Cardiac septum (tissue), 1 donor: ENCODE measurements around the gene KHDRBS2. TPM values are rescaled to one million over a fixed set of nuclear protein-coding genes. Genes with fewer than 3 reads are reported as not detected.

Experiments
- DNase-seq: peaks from one replicate; pipeline ENCODE4 v3.0.0-alpha.2; 2020; ENCODE audit warnings: low spot score
- intact Hi-C: fragments of 100-400 bp; cut with DNase I; formaldehyde crosslinking; loops from one replicate; pipeline ENCODE4 v1.14.0; 2022
- total RNA-seq: library from RNA; stranded (reverse); fragmentation: NEBNext Ultra II Directional; extraction: Animal tissue kit (Norgen Biotek cat#: 25700); gene quantifications from one replicate; pipeline ENCODE4 v1.2.1, GENCODE V29; 2021
- donor health status: DM: no; HTN: no; CAD: no.

The KHDRBS2 gene
- total RNA-seq, 1 donor from 2014 or later: 0.16 TPM

DNA sequence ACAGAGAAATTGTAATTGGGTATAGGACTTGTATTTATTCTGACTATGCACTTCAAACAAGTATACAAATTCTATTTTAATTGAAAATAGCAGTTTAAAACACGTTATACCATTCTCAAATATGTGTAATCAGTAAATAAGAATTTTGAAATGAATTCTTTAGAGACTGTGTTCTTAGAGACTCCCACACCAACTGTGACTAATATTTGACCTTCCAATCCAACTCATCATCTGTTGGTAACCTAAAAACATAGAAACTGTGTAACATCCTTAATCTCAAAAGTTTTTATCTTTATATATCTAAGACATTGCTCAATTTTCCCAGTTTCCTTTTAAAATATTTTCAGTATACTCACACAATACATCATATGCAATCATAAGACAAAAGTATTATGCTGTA, 83.9 kb downstream of the KHDRBS2 start:
- DNase-seq: no peak
- intact Hi-C loops: no loop called here

DNA sequence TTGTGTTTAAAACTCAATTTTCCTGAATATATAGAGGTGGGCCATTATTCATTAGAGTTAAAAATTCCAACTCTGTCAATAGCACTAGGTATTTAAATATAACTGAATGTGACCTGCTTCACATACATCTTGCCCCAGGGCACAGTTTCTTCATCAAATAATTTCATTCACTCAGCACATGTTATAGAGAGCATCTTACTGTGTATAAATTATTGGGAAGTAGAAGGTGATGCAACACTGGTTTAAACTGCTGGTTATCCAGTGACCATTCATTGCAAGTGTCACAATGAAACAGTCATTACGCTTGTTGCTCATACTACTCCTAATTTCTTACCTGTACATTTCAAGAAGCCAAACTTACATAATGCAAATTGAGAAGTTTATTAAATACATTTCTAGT, 93.4 kb downstream of the KHDRBS2 start:
- intact Hi-C loops: no loop called here
- DNase-seq: no peak

DNA sequence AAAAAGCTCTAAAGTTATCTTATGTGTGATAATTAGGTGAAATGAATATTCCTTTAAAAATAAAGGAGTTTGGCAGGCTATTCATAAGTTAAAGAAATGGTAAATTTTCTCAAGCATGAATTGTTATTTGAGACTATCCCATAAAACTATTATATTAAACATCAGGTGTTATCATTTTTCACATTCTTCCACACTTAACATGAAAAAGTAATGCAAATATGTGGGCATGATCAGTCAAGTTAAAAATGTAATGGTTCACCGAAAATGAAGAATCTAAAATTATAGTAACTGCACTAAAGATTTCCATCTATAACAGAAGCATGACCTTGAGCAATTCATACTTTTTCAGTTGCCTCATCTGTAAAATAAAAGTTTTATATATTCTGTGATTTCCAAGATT, 110.8 kb downstream of the KHDRBS2 start:
- intact Hi-C loops: no loop called here
- DNase-seq: no peak

DNA sequence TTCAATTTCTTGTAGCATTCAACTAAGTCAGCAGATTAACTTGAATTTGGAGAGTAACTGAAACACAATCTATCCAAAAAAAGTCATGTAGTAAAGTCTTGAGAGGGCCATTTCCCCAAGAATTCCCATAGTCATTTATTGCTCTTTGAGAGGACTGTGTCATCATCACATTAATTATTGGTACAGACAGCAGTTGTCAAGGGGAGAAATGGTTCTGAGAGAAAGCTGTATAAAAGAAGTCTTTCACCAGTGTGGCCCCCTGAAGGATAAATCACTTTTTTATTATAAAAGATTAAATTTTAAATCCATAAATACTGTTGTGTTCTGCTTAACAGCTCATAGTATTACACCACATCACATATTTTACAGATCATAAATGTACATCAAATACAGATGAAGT, 111.5 kb downstream of the KHDRBS2 start:
- no peak for DNase-seq
- intact Hi-C loops: no loop called here

DNA sequence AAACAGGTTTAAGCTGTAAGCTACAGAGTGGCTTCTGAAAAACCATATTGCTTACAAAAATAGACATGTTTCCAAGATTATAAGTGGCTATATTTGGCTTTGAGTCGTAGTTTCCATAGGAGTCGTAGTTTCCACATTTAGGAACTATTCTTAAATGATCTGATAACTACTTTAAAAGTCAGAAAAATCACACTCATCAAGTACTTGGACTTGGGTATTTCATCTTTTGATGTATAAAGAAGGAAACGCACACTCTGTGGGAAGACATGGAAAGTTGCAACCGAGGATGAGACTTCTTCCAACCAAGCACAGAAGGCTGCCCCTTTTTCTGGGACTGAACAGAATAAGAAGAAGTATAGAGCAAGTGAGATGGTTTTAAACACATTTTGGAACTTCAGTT, 118.3 kb downstream of the KHDRBS2 start:
- intact Hi-C loops: no loop called here
- no peak for DNase-seq

DNA sequence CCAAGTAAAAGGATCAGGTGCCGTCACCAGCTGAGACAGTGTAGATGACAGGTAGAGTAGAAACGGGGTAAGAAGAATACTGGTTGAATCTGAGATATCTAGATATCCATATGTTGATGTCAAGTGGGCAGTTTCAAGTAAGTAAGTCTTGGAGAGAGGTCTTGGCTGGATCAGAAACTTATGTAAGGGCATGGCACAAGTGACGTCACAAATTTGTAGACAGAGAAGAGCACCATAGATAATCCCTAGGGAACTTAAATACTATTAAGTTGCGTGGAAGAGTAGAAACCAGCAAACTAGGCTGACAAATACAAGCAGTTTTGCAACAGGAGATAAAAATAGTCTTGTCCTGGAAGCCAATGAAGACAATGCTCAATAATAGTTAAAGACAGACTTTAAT, 123.2 kb downstream of the KHDRBS2 start:
- intact Hi-C loops: no loop called here

DNA sequence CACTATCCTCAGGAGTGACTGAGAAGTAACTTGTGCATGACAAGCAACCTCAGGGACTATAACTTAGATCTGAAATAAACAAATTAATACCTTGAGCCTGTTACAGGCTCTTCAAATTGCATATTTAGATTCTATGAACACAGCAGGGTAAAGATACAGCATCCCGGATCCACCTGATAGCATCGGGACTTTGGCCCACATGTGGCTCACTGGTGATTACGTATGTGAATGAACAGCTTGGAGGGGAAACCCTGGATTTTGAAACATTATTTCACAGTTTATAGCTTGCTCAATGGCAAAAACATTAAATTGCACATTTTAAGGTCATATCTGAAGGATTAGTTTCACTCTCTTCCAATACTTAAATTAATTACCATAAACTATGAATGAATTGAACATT, 133.2 kb downstream of the KHDRBS2 start:
- intact Hi-C loops: no loop called here

More for the DNA sequence above, 123.2 kb downstream of the KHDRBS2 start:
- DNase-seq: no peak

DNA sequence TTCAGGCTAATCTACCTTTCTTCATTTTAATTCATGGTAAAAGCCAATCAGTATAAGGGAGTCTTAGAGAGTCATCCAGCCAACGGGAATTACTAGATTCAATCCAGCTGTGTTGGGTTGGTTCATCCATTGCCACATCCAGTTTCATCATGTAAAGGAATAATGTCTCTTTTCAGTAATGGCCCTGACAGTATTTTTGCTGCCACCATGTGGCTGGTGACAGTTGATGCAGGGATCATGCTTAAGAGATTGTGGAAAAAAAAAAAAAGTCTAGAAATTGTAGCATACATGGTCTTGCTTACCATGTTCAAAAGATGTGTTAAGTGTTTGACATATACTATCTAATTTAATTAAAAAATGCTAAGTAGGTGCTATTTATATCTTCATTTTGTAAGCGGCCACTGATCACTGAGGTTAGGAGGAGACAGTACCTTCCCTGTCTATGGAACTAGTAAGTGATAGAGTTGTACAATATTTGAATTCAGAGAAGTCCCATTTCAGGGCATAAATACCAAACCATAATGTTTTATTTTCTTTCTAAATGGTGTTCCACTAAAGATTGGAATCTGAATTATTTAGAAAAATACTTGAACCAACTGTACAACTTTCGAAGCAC, 135.9 kb downstream of the KHDRBS2 start:
- intact Hi-C loops: no loop called here
- DNase-seq: no peak

More for the DNA sequence above, 133.2 kb downstream of the KHDRBS2 start:
- no peak for DNase-seq

DNA sequence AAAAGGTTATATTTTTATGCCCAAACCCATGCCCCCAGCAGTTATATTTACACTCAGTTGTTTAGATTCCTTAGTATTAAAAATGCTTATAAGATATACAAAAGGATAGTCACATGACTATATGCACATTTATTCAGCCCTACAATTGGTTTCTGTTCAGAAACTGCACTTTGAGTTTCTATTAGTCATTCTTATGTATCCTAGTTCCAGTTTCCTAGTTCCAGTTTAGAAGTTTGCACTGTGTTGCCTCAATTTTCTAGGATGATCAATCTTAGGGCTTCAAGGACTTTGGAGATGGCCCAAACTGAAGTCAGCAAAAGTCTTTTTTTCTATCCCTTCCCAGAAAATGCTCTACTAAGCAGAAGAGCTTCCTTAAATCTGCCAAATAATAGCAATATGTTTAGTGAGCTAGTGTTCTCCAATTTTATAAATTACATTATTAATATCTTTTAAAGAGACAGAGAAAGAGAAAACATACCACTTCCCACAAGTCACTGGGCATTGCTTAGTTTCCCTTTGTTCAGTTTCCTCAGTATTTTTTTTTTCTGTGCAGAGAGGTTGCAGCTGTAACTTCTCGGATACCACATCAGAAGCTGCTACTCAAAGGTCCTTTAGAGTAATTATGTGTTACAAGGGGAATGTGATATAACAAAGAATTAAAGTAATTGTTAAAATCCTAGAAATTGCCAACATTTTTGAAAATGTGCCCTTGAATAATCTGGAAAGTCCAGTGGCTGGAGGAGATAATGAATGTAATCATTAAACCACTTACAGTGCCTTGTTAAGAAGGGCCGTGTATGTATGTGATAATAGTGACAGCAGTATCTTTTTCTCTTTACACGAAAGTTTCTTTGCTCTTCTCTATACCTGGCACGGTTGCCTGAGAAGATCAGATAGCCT, 138.8 kb downstream of the KHDRBS2 start:
- intact Hi-C loops: no loop called here
- no peak for DNase-seq

DNA sequence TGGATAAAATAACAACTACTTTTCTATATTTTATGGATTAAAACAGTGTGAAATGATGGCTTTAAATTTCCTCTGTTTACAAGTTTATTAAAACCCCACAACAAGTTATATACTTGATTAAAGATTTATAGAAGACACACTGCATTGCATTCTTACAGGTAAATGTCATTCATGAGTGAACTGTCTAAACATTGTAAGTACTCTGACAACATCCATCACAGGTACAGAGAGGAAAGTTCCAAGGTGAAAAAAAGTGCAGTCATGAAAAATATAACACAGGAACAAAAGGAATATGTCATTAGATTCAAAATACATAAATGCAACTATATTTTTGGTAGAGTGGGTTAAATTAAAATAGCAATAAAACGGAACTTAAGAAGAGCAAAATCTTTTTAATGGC, 156.9 kb downstream of the KHDRBS2 start:
- no peak for DNase-seq
- intact Hi-C loops: no loop called here

DNA sequence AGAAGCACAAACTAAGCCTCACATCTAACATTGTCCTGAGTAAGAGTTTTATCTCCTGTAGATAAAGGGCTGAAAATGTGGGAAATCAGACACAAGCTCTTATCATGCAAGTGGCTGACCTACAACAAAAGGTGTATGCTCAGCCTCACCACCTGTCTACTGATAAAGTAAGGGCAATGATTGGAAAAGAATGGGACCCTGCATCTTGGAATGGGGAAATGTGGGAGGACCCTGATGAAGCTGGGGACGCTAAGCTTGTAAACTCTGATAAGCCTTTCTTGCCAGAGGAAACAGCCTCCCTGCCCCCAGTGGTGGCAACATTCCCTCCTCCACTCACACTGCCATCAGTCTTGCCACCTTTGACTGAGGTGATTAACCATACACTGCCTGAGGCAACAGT, 166.6 kb downstream of the KHDRBS2 start:
- intact Hi-C loops: no loop called here

DNA sequence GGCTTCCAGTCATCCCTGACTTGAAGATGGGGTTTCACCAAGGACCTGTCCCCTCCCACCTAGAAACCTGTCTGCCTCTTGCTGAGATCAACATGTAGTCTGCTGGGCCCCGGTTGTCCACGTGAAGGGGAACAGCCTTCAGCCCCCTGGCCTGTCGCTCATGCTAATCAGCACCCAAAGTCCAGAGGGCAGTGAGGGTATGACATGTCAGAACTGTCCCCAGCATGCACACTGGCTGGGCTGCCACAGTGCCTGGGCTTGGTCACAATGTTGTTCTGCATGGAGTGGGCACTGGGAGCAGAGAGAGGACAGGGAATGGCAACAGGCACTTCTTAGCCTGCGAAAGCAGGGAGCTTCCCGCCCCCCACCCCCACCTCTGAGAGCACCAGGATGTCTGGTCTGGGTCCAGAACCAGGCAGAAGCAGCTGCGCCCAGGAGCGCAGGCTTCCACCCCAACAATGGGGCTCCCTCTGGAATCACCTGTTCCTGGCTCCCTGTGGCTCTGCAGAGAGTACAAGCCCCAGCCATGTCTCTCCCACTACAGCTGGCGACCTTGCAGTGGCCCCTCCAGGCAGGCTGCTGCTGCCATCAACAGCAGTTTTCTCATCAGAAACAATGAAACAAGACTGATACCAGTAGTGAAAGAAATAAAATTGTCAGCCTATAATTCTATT, 182.7 kb downstream of the KHDRBS2 start:
- intact Hi-C loops: no loop called here
- peak; percentile 68 for DNase-seq

More for the DNA sequence above, 166.6 kb downstream of the KHDRBS2 start:
- DNase-seq: no peak

DNA sequence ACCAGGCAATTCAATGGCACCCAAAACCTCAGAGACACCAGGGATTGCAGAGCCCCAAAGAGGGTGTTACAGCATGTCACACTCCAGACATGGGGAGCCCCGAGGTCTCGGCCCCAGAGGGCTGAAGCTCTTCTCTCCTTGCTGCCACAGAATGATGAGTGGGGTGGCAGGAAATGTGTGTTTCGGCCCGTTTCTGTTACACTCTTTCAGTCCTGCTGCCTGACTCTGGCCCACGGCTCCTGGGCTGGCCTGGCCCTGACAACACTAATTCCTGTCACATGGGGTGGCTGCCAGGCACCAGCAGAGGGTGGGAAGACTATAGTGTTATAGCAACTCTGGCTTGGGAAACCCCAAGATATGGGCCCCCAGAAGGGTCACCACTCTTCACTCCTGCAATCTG, 183.6 kb downstream of the KHDRBS2 start:
- intact Hi-C loops: no loop called here
- no peak for DNase-seq

DNA sequence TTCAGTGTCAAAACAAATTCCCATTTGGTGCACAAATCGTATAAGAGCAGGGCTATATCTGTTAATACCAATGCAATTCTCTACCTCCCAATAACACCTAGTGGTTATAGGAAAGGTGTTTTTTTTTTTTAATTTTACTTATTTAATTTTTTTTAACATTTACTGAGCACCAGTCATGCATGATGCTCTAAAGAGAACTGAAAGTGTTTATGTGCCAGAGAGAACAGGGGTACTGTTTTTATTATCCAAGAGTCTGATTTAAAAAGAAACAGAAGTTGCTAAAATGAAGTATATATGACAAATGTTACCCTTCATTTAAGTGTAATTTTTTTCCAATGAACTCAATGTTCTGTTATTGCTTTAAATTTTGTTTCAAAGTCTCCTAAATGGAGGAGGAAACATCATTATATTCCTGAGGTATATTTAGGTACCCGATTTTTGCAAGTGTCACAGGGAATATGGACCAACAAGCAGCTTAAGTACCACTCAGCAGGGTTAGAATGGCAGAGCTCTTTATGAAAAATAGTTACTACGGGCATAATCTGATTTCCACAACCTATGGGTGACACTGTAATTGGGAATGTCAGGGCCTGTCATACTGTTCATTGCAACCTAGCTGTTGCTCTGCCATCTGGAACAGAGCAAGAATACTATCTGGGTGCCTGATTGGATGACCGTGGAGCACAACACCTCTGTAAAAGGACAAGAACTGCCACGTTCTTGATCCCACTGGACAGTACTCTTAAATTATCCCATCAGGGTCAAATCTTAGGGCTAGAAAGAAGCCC, 195.4 kb downstream of the KHDRBS2 start:
- intact Hi-C loops: no loop called here
- DNase-seq: no peak

DNA sequence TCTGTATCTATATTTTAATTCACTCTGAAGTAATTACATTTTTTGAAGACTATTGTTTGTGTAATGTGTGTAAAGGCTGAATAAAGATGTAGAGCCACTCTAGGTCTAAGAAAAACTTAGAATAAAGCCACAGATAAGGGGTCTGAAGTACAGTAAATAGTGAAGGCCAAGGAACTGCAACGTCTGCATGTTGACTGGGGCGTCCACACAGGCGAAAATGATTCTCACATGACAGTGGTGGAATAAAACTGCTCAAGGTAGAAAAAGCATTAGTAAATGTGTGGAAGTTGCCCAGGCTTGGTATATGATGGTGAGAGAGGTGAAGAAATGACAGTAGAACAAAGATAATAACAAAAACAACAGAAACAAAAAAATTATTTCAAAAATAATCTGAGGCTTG, 196.2 kb downstream of the KHDRBS2 start:
- DNase-seq: no peak
- intact Hi-C loops: no loop called here

DNA sequence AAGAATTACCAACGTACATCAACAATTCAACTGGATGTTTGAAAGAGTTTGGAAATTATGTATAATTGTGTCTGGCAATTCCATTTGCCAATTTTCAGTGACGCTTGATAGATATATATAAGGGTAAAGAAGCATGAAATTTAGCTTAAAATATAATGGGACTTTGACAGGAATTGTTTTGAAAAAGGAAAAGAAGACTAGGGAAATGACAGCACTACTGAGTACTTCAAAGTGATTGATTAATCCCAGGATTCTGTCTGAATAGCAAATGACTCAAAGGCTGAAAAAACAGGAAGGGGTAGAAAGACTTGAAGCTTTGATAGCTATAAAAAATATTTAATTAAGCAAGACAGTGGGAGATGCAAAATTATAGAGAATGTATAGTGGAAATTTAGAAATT, 200.0 kb downstream of the KHDRBS2 start:
- DNase-seq: no peak
- intact Hi-C loops: no loop called here

DNA sequence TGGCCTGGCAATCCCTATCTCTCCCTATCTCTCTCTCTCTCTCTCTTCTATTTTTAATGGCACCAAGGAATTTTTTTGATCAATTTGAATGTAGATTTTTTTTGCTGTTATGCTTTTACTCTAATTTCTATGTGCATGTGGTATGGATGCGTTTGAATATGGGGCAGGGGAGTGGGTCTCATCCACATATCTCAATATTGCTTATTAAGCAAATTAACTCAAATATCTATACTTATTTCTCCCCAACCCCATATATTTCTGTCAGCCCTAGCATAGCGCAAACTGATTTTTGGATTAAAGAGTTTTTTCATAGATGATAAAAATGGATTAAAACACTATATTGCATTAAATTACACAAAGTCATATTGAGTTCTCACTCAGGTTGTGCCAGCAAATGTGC, 210.2 kb downstream of the KHDRBS2 start:
- intact Hi-C loops: no loop called here

DNA sequence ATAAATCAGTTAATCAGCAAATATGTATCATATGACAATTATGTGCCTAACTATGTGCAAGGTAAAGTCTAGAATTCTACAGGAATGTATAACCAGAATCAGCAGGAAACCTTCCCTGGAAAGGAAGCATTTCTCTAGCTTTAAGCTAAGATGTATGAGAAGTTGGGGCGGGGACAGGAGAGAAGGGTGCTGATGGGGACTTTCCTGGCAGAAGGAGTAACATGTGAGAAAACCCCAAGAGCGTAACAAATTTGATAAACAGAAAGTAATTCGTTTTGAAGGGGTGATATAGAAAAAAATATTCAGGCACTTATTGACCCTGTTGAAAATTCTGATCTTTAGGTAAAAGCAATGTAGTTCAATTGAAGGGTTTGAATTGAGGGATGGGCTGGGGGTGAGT, 226.1 kb downstream of the KHDRBS2 start:
- no peak for DNase-seq
- intact Hi-C loops: no loop called here

More for the DNA sequence above, 210.2 kb downstream of the KHDRBS2 start:
- no peak for DNase-seq

DNA sequence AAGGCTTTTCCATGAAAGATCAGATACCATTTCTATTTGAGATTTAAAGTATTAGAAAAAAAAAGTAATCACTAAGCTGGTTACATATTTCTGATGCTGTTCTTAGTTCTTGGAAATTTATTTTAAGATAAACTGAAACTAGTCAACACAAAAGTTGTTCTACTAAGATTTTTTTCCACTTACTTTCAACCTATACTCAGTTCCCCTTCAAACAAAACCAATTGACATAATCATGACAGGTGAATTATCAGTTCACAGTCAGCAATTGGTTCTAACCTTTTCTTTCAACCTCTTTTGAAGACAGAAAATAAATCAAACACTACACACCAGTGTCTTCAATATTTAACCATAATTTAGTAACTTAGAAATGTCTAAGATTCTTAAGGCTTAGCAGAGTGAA, 228.7 kb downstream of the KHDRBS2 start:
- intact Hi-C loops: no loop called here
- DNase-seq: no peak

DNA sequence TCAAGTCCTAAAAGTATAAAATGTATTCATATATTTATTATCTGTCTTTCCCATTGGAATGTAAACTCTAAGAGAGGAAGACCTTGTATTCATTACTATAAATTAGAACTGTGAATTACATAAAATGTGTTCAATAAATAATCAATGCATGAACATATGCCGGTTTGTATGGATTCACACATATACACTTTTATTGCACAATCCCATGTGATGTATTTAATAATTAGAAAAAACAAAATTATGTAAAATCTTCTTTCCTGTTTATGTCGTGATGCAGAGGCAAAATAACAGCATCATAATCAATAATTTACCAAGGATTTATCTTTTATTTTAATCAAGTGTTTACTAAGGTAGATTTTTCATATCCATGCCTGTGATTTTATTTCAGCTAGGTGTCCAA, 240.5 kb downstream of the KHDRBS2 start:
- intact Hi-C loops: no loop called here

More for the DNA sequence above, 240.5 kb downstream of the KHDRBS2 start:
- DNase-seq: no peak
